HG02642 (cell line): Measurements from ENCODE around the gene PPP4R2.
"Not testable (repeated sequence)": the region's sequence is repeated elsewhere in the genome, so short reads cannot be mapped to it uniquely, and the experiment has no call there.

Experiments used
- ATAC-seq: cut with Tn5 transposase; IDR thresholded peaks from one replicate; pipeline ENCODE4 v1.9.1; 2021; ENCODE audit warnings: mild to moderate bottlenecking; ENCODE audit not compliant: unreplicated experiment, poor library complexity

PPP4R2 gene

DNA sequence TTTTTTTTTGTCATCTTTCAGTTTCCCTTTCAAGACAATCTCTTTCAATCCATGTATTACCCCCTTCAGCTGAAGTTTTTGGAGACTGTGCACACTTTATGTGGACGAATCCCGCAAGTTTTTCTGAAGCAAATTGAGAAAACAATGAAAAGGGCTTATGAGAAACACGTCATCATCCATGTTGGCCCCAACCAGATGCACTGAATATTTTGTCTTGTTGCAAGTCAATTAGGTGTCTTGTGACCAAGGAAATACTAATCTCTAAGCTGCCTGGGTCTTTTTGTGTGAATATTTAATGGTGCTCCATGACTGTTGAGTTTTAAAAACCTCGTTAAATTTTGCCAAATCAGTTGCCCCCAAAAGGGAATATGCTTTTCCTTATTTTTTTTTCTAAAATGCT is 21.7 kb upstream of the PPP4R2 start:
- ATAC-seq: no peak

DNA sequence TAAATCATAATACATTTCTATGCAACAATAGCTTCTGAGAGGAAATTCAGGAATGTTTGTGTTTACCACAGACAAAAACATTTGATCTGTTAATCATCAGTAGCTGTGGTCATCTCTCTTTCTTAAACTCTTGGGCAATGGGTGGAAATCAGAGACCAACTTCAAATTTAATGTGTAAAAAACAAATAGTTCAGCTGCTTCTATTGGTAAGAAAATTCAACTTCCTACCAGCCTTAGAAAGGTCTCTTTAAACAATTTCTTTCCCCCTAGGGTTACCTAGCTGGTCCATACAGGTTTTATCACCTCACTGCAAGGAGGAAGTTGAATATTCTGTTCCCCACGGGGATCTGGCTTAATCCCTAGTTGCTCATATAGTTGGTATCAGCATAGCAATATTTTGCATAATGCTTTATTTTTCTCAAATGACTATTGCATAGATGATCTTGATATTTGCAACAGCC is 20.3 kb upstream of the PPP4R2 start:
- ATAC-seq: no peak

DNA sequence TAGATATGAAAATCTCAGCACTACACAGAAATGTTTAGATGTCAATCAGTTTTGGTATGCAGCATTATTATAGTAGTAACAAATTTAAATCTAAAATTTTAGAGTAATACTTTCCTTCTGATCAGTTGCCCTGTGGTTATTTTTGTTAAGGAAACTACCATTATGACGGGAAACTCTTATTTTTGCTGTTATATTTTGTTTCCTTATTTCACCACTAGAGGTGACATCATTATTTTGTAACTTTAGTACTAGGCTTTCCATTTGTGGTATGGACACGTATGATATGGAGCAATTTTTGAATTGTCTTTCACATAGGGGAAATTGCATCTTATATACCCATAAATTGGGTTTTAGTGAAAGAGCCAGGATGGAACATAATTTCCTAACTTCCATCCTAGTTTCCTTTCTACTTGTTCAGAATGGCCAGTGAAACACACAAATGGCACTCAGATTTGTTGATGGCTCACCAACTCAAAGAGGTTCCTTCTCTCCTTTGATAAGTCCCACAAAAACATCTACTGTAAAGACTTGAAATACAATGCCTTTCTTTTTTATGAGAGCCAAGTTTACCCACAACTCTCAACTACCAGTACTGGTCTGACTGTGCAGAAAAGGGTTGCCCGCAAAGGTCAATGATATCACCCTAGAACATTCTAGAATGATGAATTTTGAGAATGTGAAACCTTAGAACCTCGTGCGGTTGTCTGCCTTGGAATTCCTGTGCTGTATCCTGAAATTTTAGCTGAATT is 19.4 kb upstream of the PPP4R2 start:
- peak; percentile 74 for ATAC-seq

DNA sequence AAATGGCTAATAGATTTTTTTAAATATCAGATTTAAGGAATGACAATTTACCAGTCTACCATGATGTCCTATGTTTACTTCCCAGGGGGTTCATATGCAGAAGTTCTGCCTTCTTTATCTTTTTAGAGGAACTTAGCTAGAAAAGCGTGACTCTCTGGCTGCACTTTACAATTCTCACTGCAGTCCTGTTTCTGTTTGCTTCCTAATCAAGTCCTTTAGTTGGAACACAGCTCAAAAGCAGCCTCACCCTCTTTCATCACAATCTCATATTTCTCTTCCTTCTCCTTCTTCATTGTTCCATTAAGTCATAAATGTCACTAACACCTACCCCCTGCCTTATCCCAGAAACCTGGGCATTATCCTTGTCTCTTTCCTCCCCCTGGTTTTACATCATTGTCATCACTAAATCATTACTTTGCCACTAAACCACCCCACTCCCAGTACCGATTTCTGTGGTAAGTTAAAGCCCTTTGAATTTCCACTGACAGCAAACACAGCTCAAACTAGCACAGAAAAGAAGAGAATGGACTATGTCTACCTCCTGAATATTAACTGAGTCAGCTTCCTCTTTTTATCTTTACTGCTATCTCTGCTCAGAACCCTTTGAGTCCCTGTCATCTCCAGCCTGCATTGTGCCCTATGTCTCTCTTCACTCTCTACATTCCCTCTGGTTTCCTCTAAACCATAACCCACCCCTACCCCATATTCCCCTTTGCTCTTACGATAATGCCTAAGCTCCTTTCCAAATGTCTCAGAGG is 13.8 kb upstream of the PPP4R2 start:
- ATAC-seq: no peak

DNA sequence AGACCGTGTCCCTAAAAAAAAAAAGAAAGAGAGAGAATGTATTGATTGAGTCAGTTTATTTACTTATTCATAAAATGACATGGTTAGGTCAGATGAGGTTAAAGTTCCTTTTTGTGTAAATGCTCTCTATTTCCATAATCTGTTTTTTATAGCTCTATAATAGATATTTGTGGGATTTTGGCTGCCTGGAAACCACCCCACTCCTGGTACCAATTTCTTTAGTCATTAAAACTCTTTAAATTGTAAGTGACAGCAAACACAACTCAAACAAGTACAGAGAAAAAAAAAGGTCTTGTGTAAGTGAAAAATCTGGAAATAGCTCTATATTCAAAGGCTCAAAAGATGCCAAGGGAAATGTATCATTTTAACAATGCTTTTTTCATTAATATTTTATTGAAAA is 11.0 kb upstream of the PPP4R2 start:
- no peak for ATAC-seq

DNA sequence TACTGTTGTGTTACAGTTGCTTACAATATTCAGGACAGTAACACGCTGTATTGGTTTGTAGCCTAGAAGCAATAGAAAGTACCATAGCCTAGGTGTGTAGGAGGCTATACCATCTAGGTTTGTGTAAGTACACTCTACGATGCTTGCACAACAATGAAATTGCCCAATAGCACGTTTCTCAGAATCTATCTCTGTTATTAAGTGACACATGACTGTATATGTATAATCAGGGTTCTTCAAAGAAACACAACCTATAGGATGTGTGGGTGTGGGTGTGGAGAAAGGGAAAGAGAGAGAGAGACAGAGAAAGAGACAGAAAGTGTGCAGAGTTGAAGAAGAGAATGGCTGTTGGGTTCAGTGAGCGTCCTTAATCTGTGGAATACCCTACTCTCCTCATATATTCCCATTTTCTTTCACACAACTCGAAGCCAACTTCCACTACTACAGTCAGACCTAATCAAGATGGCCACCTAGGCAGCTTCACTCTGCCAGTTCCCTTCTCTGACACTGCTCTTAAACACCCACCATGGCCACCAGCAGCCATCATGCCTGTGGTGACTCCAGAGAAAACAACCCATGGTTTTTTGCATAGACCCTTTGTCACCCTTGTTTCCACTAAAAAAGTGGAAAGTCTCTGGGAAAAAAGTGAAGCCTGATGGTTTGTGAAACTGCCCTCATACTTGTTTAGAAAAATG is 5.8 kb upstream of the PPP4R2 start:
- no peak for ATAC-seq

DNA sequence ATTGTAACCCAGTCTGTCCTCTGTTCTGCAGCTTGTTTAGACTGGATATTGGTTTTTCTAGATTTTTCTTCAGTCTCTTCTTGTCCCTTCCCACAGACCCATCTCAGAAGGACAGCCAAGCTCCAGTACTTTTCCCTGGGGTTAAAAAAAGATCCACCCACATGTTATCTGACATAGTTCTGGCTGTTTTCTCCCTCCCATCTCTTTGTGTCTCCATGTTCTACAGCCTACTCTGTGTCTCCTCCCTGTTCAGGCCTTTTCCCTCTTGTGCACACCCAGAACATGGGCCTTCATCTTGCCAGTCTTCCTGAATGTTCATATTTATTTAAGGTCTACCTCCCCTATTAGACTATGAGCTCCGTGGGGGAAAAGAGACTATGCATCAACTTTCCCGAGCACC is 5.1 kb upstream of the PPP4R2 start:
- no peak for ATAC-seq

DNA sequence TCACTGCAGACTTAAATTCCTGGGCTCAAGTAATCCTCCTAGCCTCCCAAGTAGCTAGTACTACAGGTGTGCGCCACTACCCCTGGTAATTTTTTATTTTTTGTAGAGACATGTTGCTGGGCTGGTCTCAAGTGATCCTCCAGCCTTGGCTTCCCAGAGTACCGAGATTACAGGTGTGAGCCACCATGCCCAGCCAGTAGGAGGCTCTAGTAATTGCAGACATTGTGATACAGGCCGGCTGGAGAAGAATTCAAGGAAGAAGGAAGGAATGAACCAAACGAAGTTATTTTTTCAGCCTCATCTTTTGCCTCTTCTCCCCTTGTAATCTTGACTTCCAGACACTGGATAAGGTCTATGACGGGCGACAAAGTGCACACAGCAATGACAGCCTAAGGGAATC is 3.2 kb upstream of the PPP4R2 start:
- ATAC-seq: no peak

DNA sequence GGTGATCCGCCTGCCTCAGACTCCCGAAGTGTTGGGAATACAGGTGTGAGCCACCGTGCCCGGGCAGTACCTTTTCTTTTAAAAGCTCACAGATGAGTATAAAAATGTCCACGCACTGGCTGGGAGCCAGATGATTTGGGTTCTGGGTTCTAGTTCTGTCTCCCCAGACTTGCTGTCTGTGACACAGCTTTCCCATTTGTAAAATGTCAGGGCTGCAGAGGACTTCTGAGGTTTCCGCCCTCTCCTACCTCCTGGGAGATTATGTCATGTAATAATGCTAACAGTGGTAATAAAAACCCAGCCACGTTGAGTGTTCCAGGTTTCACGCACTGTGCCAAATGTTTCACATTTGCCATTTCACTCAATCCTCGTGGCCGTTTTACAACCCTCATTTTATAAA is 1.3 kb upstream of the PPP4R2 start:
- no peak for ATAC-seq

DNA sequence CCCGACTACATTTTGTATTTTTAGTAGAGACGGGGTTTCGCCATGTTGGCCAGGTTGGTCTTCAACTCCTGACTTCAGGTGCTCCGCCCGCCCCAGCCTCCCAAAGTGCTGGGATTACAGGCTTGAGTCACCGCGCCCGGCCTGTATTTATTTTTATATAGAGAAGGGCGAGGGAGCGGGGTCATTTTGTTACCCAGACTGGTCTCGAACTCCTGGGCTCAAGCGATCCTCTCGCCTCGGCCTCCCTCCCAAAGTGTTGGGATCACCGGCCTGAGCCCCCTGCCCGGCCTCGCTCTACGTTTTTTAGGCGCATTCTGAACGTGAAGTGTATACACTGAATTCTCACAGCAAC is 514 bp upstream of the PPP4R2 start:
- ATAC-seq: no peak

DNA sequence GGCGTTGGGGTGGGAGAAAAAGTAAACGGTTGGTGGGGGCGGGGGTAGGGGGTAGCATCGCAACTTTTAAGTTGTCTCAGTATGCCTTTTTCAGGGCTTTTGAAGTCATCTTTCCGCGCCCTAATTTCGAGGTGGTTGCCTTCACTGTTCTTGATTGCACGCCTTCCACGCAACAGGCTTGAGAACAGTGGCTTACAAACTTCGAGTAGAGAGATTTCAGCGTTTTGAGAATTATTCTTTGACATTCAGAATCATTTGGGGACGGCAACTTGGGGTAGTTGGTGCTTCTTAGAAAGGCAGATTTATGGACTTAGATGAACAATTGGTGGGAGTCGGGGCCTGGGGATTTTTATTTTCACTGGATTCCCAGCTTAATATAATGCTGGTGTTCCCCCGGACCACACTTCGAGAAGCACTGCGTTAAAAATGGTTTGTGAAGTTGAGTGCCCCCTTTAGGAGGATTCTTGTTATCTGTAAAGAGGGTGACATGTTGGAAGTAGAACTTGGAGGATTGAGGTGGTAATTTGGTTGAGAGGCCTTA is 880 bp downstream of the PPP4R2 start:
- ATAC-seq: no peak

DNA sequence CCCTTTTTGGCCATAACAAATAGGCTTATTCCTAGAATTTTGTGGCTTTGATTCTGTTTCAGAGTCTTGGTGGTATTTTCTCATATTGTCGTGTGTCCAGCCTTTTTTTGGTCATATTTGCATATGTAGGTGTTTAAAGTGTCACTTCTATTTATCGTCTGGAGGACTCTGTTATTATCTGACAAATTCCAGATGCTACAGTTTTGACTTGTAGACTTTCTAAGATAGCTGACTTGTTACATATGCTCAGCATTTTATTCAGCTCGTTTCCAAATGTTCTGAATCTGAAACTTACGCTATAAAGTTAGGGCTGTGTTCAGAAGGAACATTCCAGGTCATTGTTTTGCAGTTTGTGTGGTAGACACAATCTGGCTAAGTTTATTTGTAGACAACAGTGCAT is 1.9 kb downstream of the PPP4R2 start:
- no peak for ATAC-seq

DNA sequence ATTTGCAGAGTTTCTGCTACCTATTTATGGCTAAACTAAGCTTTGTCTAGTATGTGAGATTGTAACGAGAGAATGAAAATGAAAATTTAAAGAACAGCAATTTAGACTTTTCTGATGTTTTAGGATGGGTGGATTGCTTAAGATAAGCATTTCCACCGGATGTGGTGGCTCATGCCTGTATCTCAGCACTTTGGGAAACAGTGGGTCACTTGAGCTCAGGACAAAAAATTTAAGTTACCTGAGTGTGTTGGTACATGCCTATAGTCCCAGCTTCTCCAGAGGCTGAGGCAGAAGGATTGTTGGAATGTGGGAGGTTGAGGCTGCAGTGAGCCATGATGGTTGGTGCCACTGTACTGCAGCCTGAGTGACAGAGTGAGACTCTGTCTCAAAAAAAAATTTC is 3.3 kb downstream of the PPP4R2 start:
- ATAC-seq: no peak

DNA sequence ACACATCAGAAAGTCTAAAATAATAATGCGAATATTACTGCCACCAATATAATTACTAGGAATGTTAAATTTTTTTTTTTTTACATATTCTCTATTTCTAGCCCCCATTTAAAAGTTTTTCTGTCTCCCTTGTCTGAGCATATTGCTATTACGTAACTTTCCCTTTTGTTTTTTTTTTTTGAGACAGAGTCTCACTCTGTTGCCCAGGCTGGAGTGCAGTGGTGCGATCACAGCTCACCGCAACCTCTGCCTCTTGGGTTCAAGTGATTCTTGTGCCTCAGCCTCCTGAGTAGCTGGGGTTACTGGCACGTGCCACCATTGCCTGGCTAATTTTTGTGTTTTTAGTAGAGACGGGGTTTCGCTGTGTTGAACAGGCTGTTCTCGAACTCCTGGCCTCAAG is 6.4 kb downstream of the PPP4R2 start:
- ATAC-seq: not testable (repeated sequence)

DNA sequence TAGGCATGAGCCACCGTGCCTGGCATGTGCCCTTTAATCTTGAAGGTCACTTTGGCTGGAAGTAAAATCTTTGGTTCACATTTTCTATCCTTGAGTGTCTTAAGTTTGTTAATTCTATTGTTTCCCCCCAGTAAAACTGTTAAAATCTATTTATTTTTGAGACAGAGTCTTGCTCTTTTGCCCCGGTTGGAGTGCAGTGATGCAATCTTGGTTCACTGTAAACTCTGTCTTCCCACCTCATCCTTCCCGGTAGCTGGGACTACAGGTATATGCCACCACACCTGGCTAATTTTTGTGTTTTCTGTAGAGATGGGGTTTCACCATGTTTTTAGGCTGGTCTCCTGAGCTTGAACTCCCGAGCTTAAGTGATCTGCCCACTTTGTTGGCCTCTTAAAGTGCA is 7.7 kb downstream of the PPP4R2 start:
- ATAC-seq: no peak

DNA sequence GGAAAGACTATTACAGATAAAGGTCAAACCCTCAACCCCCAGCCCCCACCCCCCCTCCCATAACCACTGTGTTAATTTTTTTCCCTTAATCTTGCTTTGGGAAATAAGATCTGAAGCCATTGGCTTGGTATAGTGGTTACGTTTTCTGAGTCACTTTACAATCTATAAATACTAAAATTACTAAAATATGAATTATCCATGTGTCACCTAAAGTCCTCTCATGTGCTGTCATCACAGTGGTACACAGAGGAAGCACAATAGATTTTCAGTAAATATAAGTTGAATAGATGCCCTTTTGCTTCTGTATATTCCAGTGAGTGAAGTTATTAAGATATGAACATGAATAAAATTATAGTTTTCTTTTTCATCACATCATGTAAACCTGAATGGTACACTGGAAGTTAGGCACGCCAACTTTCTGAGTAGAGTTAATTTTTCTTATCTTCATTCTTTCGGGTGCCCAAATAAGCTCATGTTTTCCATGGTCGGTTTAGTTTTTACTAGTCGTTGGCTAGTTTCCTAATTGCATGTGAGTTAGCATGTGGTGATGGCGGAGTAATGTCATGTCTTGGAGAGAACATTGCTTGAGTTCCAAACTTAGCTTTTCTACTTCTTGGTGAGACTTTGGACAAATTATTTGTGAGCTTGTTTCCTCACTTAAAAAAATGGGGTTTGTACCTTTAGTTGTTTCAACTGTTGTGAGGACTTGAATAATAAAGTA is 11.5 kb downstream of the PPP4R2 start:
- no peak for ATAC-seq

DNA sequence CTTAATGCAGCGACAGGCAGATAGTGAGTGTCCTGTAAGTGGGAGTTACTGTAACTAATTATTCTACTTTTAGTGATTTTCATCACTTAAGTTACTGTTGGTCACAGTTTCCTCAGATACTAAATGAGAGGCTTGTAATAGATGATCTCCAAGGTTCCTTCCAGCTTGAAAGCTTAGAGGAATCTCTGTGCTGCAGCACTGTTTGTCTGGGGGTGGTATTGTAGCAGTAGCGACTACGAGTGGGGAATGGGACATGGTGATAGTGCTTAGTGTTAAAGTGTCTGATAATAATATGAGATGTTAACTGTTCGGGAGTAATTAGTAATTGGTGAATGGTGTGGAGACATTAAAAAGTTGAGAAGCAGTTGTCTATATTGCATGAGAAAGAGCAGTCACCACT is 12.4 kb downstream of the PPP4R2 start:
- no peak for ATAC-seq

DNA sequence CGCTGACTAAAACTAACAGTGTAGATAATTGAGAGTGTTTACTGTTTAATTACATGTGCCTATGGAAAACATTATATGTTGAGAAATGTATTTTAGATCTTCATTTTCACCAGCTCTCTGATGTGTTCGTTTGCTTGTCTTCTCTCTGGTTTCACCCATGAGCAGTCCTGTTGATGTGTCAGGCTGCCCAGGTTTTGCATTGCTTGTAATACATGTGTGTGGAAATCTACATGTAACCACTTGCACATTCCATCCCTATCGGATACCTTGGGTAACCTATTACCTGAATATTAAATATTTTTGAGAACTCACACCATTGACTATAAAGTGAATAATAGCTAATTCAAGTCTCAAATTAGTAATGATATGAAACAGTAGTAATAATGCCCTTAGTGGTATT is 13.1 kb downstream of the PPP4R2 start:
- ATAC-seq: no peak

DNA sequence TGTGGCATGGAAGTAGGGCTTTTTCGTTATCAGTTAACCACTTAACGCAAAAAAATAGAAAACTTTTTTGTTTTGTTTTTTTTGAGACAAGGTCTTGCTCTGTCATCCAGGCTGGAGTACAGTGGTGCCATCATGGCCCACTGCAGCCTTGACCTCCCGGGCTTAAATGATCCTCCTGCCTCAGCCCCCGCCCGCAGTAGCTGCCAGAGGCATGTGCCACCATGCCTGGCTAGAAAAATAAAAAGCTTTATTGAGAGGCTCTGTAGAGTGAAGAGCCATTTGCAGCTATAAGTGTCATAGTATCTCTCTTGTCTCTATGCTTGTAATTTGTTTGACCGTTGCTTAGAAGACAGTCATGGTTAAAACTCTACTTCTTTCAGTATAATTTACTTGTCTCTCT is 13.5 kb downstream of the PPP4R2 start:
- no peak for ATAC-seq

DNA sequence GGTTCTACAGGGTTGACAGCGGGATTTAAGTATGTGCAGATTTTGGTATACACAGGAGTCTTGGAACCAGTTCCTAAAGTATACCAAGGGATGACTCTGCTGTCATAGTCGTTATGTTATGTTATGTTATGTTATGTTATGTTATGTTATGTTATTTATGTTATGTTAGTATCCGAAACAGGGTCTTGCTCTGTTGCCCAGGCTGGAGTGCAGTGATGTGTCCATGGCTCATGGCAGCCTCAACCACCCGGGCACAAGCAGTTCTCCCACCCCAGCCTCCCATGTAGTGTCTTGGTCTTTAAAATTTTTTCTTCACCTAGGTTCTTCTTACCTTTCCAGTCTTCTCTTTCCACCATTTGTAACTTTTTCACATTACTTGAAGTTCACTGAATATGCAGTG is 21.7 kb downstream of the PPP4R2 start:
- no peak for ATAC-seq
